GM03348 (cell line): Measurements from ENCODE around the gene MORF4L2.

Source experiments
- DNase-seq: peaks from one replicate; pipeline ENCODE4 v3.0.0; 2012; ENCODE audit warnings: low spot score

The MORF4L2 gene

DNA sequence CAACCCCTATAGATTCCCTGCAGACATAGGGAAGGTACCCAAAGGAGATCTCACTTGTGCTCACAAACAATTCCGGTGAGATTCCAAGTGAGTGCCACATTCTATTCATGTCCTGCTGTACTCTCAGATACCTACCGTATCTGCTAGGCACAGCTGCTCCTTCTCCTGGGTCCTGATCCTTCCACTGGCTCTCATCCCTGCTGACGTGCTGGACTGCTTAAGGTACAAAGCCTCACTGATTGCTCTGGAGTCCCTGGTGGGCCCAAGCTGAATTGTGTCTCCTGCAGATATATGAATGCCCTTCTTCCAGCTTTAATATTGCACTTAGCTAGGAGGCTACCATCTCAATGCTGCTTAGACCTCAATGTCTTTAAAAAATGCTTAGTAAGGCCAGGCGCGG, 55.4 kb downstream of the MORF4L2 start:
- no peak for DNase-seq

DNA sequence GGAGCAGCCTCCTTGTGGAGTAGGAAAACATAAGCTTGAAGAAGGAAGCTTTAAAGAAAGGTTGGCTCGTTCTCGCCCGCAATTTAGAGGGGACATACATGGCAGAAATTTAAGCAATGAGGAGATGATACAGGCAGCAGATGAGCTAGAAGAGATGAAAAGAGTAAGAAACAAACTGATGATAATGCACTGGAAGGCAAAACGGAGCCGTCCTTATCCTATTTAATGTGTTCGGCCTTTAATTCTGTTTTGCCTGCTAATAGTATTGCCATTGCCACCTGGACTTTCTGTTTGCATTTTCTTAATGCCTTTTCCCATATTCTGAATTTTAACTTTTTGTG, 56.4 kb downstream of the MORF4L2 start:
- no peak for DNase-seq

DNA sequence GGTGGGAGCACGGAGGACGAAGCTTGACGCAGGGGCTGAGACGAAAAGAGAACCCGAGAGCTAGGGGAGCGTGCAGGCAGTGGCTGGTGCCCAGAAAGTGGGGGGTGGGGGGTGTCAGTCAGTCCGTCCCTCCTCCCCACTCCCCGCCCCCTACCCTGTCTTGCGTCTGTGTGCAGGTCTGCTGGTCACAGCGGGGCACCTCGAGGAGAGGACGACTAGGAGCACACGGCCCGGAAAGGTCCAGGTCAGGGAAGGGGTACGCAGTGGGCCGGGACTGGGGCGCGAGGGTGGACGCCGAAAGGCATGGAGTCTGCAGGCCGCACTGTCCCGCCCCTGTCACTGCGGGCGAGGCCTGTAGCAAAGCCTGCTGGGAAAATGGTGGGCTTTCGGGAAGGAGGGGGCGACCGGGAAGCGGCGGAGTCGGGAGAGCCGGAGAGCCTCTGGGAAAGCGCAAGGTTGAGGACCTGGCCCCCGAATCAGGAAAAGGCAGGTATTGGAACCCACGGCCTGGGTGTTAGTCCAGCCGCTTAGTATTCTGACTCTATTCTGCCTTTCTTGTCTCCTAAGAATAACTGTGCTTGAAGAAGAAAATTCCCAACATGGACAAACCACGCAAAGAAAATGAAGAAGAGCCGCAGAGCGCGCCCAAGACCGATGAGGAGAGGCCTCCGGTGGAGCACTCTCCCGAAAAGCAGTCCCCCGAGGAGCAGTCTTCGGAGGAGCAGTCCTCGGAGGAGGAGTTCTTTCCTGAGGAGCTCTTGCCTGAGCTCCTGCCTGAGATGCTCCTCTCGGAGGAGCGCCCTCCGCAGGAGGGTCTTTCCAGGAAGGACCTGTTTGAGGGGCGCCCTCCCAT, 57.0 kb downstream of the MORF4L2 start:
- peak; percentile 67 for DNase-seq

GRCh38 chrX:103628386-103629317, 57.8 kb downstream of the MORF4L2 start, which contains the start of gene TCEAL1:
Gene TCEAL1 (plus strand): TSS chrX:103628975. CDS start chrX:103629917, 942 bp downstream.
- DNase-seq = peak; percentile 35

DNA sequence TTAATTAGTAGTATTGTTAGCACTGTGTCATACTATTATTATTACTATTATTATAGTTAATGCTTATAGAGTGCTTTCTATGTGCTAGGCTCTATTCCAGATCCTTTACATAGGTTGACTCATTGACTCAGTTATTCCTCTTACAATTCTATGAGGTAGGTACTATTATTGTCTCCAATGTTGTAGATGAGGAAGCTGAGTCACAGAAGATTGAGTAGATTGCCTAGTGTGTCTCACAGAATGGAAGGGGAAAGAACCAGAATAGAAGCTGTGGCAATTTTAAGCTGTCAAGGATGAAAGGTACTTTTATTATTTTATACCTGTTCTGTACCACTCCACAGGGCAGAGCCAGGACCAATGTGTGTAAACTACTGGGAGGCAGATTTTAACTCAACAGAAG, 59.6 kb downstream of the MORF4L2 start:
- no peak for DNase-seq
